HCT116 (cell line): ENCODE data around the gene COPZ1. TPM values are rescaled to one million over a fixed set of nuclear protein-coding genes. Genes with fewer than 3 reads are reported as not detected.

Experiments used
- ATAC-seq: fragments of 200-7000 bp; cut with Tn5 transposase; 2 replicates; pipeline ENCODE4 v1.9.1; 2020; ENCODE audit warnings: mild to moderate bottlenecking, moderate library complexity
- BruUV-seq: library from RNA; stranded (reverse); fragments of 400-500 nt; replicated peaks from 2 replicates; lab custom pipeline; 2021; lab: Mats Ljungman, UMichigan
- CTCF ChIA-PET: fragments of 300-600 bp; sonication (Branson Sonifier 250); formaldehyde crosslinking; loops from one replicate; lab custom pipeline; 2021; ENCODE audit warnings: antibody characterized with exemption; lab: Charles Lee
- POLR2A ChIA-PET: fragments of 300-600, 350-600 bp; sonication (Branson Sonifier 250); formaldehyde crosslinking; loops from one replicate; lab custom pipeline; 2021; ENCODE audit warnings: antibody characterized with exemption; lab: Charles Lee
- RAD21 ChIA-PET, 2 experiments: fragments of 300-600 bp; sonication (Branson Sonifier 250); formaldehyde crosslinking; loops; one replicate each; lab custom pipeline; 2023; ENCODE audit warnings: low total read pairs in 2 of 2; ENCODE audit not compliant: uncharacterized antibody in 2 of 2, unreplicated experiment in 2 of 2, low non-redundant PET in 1 of 2; lab: Charles Lee
- DNase-seq: peaks from one replicate; pipeline ENCODE4 v3.0.0-alpha.2; 2010; ENCODE audit warnings: low read depth, low spot score
- H2AFZ ChIP-seq: fragments of 200-600 bp; shearing (Covaris generic), sonication (generic); 2 replicates; pipeline ENCODE4 v1.6.1; 2017; ENCODE audit warnings: low read depth, mixed run types, mixed read lengths, antibody characterized with exemption, low read length; ENCODE audit not compliant: poor library complexity, severe bottlenecking
- H3K27ac ChIP-seq: 2 replicates; pipeline ENCODE4 v1.5.1; 2012; ENCODE audit warnings: low read depth, low read length
- H3K27me3 ChIP-seq: fragments of 200-600 bp; sonication (generic); 2 replicates; pipeline ENCODE4 v1.6.1; 2016; ENCODE audit warnings: mixed run types, low read length, mixed read lengths; ENCODE audit not compliant: insufficient read depth
- H3K36me3 ChIP-seq, 2 experiments: fragments of 200-500 bp in 1 of 2; fragments of 200-600 bp in 1 of 2; sonication (Bioruptor generic) in 1 of 2; sonication (generic) in 1 of 2; 2 replicates each; pipeline versions ENCODE4 v1.5.1 to v1.6.1; 2014 to 2016; ENCODE audit warnings: low read length in 2 of 2, inconsistent platforms in 1 of 2, mixed read lengths in 1 of 2, mixed run types in 1 of 2; ENCODE audit not compliant: insufficient read depth in 2 of 2, control insufficient read depth in 1 of 2
- H3K4me1 ChIP-seq, 2 experiments: fragments of 200-600 bp in 1 of 2; sonication (generic) in 1 of 2; 2 replicates each; pipeline versions ENCODE4 v1.5.1 to v1.6.1; 2012 to 2017; ENCODE audit warnings: low read length in 2 of 2, inconsistent platforms in 1 of 2, mild to moderate bottlenecking in 1 of 2, mixed read lengths in 1 of 2, mixed run types in 1 of 2, moderate library complexity in 1 of 2; ENCODE audit not compliant: insufficient read depth in 2 of 2, control insufficient read depth in 1 of 2
- H3K4me2 ChIP-seq: fragments of 200-600 bp; sonication (generic); 2 replicates; pipeline ENCODE4 v1.6.1; 2017; ENCODE audit warnings: mixed run types, low read length, mixed read lengths
- H3K4me3 ChIP-seq, 2 experiments: fragments of 200-600 bp in 1 of 2; sonication (generic) in 1 of 2; replicated peaks in 1 of 2; 2 replicates each; pipeline ENCODE4 v1.5.1; 2011 to 2016; ENCODE audit warnings: low read length in 2 of 2, control low read depth in 1 of 2, low read depth in 1 of 2, mild to moderate bottlenecking in 1 of 2, mixed read lengths in 1 of 2, mixed run types in 1 of 2
- H3K79me2 ChIP-seq: fragments of 200-600 bp; sonication (generic); 2 replicates; pipeline ENCODE4 v1.6.1; 2017; ENCODE audit warnings: mild to moderate bottlenecking, mixed run types, low read length, moderate library complexity, mixed read lengths; ENCODE audit not compliant: insufficient read depth
- H3K9ac ChIP-seq: fragments of 200-600 bp; sonication (generic); 2 replicates; pipeline ENCODE4 v1.6.1; 2016; ENCODE audit warnings: low read length, mixed read lengths
- H3K9me2 ChIP-seq: fragments of 200-600 bp; sonication (generic), shearing (Covaris generic); 2 replicates; pipeline ENCODE4 v1.6.1; 2017; ENCODE audit warnings: mixed run types, mild to moderate bottlenecking, moderate library complexity; ENCODE audit not compliant: insufficient read depth
- H3K9me3 ChIP-seq, 2 experiments: fragments of 200-500 bp in 1 of 2; fragments of 200-600 bp in 1 of 2; sonication (Bioruptor generic) in 1 of 2; sonication (generic) in 1 of 2; 2 replicates each; pipeline ENCODE4 v1.6.1; 2014 to 2017; ENCODE audit warnings: low read length in 2 of 2, mixed read lengths in 2 of 2, inconsistent platforms in 1 of 2, low read depth in 1 of 2, mild to moderate bottlenecking in 1 of 2, mixed run types in 1 of 2, moderate library complexity in 1 of 2; ENCODE audit not compliant: control insufficient read depth in 1 of 2, insufficient read depth in 1 of 2
- H4K20me1 ChIP-seq: fragments of 200-600 bp; sonication (generic), shearing (Covaris generic); 2 replicates; pipeline ENCODE4 v1.6.1; 2017; ENCODE audit warnings: mixed run types, mild to moderate bottlenecking, moderate library complexity; ENCODE audit not compliant: insufficient read depth
- CEBPB ChIP-seq: IDR thresholded peaks from 2 replicates; pipeline ENCODE4 v1.6.1; 2012; ENCODE audit warnings: low read depth
- EGR1 ChIP-seq: IDR thresholded peaks from 2 replicates; pipeline ENCODE4 v1.6.1; 2012; ENCODE audit warnings: low read depth
- ELF1 ChIP-seq: IDR thresholded peaks from 2 replicates; pipeline ENCODE4 v1.6.1; 2012; ENCODE audit warnings: low read depth, borderline replicate concordance
- EZH2 ChIP-seq: fragments of 200-600 bp; sonication (generic); IDR thresholded peaks from 2 replicates; pipeline ENCODE4 v1.6.1; 2017; ENCODE audit warnings: antibody characterized with exemption, mixed run types
- JUND ChIP-seq: IDR thresholded peaks from 2 replicates; pipeline ENCODE4 v1.6.1; 2012
- POLR2A ChIP-seq: IDR thresholded peaks from 2 replicates; pipeline ENCODE4 v1.7.0; 2011; ENCODE audit warnings: borderline replicate concordance; ENCODE audit not compliant: insufficient read depth, insufficient read length; ENCODE audit errors: extremely low read depth
- POLR2AphosphoS5 ChIP-seq: IDR thresholded peaks from 2 replicates; pipeline ENCODE4 v1.6.1; 2011; ENCODE audit warnings: mild to moderate bottlenecking, low read depth, low read length, moderate library complexity
- SRF ChIP-seq: IDR thresholded peaks from 2 replicates; pipeline ENCODE4 v1.6.1; 2012; ENCODE audit warnings: low read depth
- TCF7L2 ChIP-seq: IDR thresholded peaks from 2 replicates; pipeline ENCODE4 v1.7.0; 2011; ENCODE audit warnings: borderline replicate concordance, inconsistent platforms; ENCODE audit not compliant: insufficient read depth, insufficient read length; ENCODE audit errors: extremely low read depth
- ZFX ChIP-seq: fragments of 450-650 bp; IDR thresholded peaks from 2 replicates; pipeline ENCODE4 v1.6.1; 2017
- ZNF274 ChIP-seq: fragments of 200-500 bp; sonication (Bioruptor generic); IDR thresholded peaks from 2 replicates; pipeline ENCODE4 v1.6.1; 2014; ENCODE audit warnings: mild to moderate bottlenecking, low read depth, low read length, inconsistent platforms
- intact Hi-C: fragments of 100-400 bp; cut with micrococcal nuclease; formaldehyde crosslinking; loops from 2 replicates; pipeline ENCODE4 v1.10.0; 2022
- total RNA-seq: library from RNA; stranded (reverse); gene quantifications from one replicate; pipeline ENCODE4 v1.2.1, GENCODE V29; 2021; ENCODE audit not compliant: unreplicated experiment
- TF ChIP-seq, protein P1 (sequence below), 3 experiments: fragments of 200-600 bp in 1 of 3; sonication (generic) in 1 of 3; IDR thresholded peaks in 2 of 3; conservative IDR thresholded peaks in 1 of 3; 2 replicates each; pipeline ENCODE4 v1.5.1; 2012 to 2017; ENCODE audit warnings: low read depth in 2 of 3, low read length in 2 of 3, antibody characterized with exemption in 1 of 3, borderline replicate concordance in 1 of 3, control low read depth in 1 of 3, mild to moderate bottlenecking in 1 of 3, mixed read lengths in 1 of 3, mixed run types in 1 of 3, moderate library complexity in 1 of 3; ENCODE audit not compliant: insufficient read depth in 1 of 3
- TF ChIP-seq, protein P2 (sequence below): IDR thresholded peaks from 2 replicates; pipeline ENCODE4 v1.6.1; 2011; ENCODE audit warnings: mild to moderate bottlenecking, low read length, moderate library complexity; ENCODE audit not compliant: insufficient replicate concordance; ENCODE audit errors: extremely low read depth
- TF ChIP-seq, protein P3 (sequence below): IDR thresholded peaks from 2 replicates; pipeline ENCODE4 v1.6.1; 2012

COPZ1 gene
- total RNA-seq, 1 experiment from 2014 or later: 191 TPM

DNA sequence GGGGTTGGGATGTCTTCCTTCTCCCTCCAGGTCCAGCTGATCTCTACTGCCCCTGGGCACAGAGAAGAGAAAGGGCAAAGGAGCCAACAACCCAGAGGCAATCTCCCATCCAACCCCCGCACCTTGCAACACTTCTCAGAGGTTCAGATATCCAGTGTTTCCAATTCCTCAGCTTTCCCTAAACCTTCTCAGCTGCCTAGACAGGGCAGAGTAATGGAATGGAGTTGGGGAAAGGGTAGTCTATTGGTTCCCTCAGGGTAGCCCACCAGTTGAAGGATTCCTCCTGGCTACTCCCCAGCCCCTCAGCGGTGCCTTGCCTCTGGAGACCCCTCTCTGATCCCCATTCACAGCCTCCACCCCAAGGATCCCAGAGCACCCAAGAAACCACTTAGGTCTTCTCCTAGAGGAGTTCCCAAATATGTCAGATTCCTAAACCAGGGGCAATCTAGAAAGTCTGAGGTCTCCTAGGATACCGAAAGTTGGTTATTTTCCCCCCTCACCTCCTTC lies 24.7 kb upstream of the COPZ1 start:
- BruUV-seq: TSS peak; percentile 54
- ChIA-PET POLR2A (interaction anchor here (0.9 to 2.2 kb wide), 3 partner anchors 11 to 25 kb away, joined by 3 to 10 read pairs (median 4); partner anchors contain the start of genes CBX5, COPZ1 and HNRNPA1), RAD21 (no interaction called here), CTCF (interaction anchor here (0.7 to 3.2 kb wide), 4 partner anchors 8 to 99 kb away, joined by 3 to 20 read pairs (median 4); partner anchors contain the start of gene COPZ1)
- no peaks in the 10 kb centered on the region for H3K9me3 ChIP-seq
- H3K4me1 ChIP-seq: peaks cover 31 to 33% of the 10 kb centered on the region in 2 experiments
- ATAC-seq: peak; percentile 3; the same call in 1 of the 2 replicates
- H3K9ac ChIP-seq: peak overlapping the region; percentile 56
- peak overlapping the region; percentile 87 for H3K4me2 ChIP-seq
- H3K79me2 ChIP-seq: no peaks in the 10 kb centered on the region
- H3K9me2 ChIP-seq: no peaks in the 10 kb centered on the region
- DNase-seq: no peak
- H4K20me1 ChIP-seq: no peaks in the 10 kb centered on the region
- peak overlapping the region; percentile 94 for H2AFZ ChIP-seq
- no peaks in the 10 kb centered on the region for H3K36me3 ChIP-seq
- no peak overlapping the region; the same call in 1 of the 2 replicates for H3K27ac ChIP-seq
- H3K4me3 ChIP-seq: peak overlapping the region; percentile 31 to 55
- peaks cover 12% of the 10 kb centered on the region; the same call in 1 of the 2 replicates for H3K27me3 ChIP-seq
- intact Hi-C loops: no loop called here
- TF ChIP-seq, protein P1, sequence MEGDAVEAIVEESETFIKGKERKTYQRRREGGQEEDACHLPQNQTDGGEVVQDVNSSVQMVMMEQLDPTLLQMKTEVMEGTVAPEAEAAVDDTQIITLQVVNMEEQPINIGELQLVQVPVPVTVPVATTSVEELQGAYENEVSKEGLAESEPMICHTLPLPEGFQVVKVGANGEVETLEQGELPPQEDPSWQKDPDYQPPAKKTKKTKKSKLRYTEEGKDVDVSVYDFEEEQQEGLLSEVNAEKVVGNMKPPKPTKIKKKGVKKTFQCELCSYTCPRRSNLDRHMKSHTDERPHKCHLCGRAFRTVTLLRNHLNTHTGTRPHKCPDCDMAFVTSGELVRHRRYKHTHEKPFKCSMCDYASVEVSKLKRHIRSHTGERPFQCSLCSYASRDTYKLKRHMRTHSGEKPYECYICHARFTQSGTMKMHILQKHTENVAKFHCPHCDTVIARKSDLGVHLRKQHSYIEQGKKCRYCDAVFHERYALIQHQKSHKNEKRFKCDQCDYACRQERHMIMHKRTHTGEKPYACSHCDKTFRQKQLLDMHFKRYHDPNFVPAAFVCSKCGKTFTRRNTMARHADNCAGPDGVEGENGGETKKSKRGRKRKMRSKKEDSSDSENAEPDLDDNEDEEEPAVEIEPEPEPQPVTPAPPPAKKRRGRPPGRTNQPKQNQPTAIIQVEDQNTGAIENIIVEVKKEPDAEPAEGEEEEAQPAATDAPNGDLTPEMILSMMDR (IDR thresholded peaks at IDR 0.05 in 2 of 3, conservative IDR thresholded peaks at IDR 0.05 in 1 of 3; ENCODE audit: borderline replicate concordance in 1 of 3, insufficient read depth in 1 of 3, low read depth in 2 of 3, low read length in 2 of 3): no peak
- TF ChIP-seq, protein P2, sequence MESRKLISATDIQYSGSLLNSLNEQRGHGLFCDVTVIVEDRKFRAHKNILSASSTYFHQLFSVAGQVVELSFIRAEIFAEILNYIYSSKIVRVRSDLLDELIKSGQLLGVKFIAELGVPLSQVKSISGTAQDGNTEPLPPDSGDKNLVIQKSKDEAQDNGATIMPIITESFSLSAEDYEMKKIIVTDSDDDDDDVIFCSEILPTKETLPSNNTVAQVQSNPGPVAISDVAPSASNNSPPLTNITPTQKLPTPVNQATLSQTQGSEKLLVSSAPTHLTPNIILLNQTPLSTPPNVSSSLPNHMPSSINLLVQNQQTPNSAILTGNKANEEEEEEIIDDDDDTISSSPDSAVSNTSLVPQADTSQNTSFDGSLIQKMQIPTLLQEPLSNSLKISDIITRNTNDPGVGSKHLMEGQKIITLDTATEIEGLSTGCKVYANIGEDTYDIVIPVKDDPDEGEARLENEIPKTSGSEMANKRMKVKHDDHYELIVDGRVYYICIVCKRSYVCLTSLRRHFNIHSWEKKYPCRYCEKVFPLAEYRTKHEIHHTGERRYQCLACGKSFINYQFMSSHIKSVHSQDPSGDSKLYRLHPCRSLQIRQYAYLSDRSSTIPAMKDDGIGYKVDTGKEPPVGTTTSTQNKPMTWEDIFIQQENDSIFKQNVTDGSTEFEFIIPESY: no peak
- TF ChIP-seq SRF: no peak
- TF ChIP-seq EZH2: no peak
- no peak for TF ChIP-seq POLR2AphosphoS5
- no peak for TF ChIP-seq ZFX
- TF ChIP-seq, protein P3, sequence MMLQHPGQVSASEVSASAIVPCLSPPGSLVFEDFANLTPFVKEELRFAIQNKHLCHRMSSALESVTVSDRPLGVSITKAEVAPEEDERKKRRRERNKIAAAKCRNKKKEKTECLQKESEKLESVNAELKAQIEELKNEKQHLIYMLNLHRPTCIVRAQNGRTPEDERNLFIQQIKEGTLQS: no peak
- no peak for TF ChIP-seq CEBPB
- no peak for TF ChIP-seq ZNF274
- TF ChIP-seq POLR2A: no peak
- no peak for TF ChIP-seq EGR1
- no peak for TF ChIP-seq ELF1
- no peak for TF ChIP-seq JUND
- no peak for TF ChIP-seq TCF7L2
